Measurements from ENCODE around the gene GPC6.

DNA sequence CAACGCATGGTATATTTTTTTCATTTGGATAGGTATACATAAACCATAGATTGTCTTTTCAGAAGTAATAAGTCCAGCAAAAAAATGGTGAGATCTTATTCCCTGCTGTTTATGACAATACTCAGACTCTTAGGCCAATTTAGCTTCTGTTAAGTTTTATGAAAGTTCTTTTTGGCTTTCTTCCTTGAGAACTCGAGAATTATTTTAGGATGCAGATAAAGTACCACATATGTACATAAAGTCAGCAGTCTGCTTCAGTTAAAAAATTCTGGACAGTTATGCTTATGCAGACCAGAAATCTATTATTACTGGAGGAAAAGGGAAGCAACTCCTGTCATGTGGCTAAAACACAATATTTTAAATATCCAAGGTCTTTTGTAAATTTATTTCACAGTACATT is 422.9 kb downstream of the GPC6 start:
- TF ChIP-seq, protein P1, sequence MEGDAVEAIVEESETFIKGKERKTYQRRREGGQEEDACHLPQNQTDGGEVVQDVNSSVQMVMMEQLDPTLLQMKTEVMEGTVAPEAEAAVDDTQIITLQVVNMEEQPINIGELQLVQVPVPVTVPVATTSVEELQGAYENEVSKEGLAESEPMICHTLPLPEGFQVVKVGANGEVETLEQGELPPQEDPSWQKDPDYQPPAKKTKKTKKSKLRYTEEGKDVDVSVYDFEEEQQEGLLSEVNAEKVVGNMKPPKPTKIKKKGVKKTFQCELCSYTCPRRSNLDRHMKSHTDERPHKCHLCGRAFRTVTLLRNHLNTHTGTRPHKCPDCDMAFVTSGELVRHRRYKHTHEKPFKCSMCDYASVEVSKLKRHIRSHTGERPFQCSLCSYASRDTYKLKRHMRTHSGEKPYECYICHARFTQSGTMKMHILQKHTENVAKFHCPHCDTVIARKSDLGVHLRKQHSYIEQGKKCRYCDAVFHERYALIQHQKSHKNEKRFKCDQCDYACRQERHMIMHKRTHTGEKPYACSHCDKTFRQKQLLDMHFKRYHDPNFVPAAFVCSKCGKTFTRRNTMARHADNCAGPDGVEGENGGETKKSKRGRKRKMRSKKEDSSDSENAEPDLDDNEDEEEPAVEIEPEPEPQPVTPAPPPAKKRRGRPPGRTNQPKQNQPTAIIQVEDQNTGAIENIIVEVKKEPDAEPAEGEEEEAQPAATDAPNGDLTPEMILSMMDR (IDR thresholded peaks at IDR 0.05) = no peak
- no peak for TF ChIP-seq POLR2A (IDR thresholded peaks at IDR 0.05)
